PC-9 (cell line): ENCODE data around the gene ZFHX3. TPM values are rescaled to one million over a fixed set of nuclear protein-coding genes. Genes with fewer than 3 reads are reported as not detected.

Experiments
- BruUV-seq: library from RNA; stranded (reverse); fragments of 400-500 nt; replicated peaks from 2 replicates; lab custom pipeline; 2021; lab: Mats Ljungman, UMichigan
- CTCF ChIA-PET: fragments of 300-600 bp; sonication (Branson Sonifier 250); formaldehyde crosslinking; loops from one replicate; lab custom pipeline; 2022; ENCODE audit warnings: antibody characterized with exemption; lab: Charles Lee
- POLR2A ChIA-PET: fragments of 300-600 bp; sonication (Branson Sonifier 250); formaldehyde crosslinking; loops from one replicate; lab custom pipeline; 2022; ENCODE audit warnings: antibody characterized with exemption; ENCODE audit not compliant: unreplicated experiment; lab: Charles Lee
- DNase-seq, 2 experiments: peaks; one replicate each; pipeline versions ENCODE4 v3.0.0 to v3.0.0-alpha.2; 2015 to 2022; ENCODE audit warnings: mixed read lengths in 1 of 2
- H2AFZ ChIP-seq: fragments of 200-600 bp; sonication (generic); 2 replicates; pipeline ENCODE4 v1.8.1; 2017; ENCODE audit warnings: antibody characterized with exemption
- H3F3A ChIP-seq: fragments of 200-600 bp; sonication (generic); 2 replicates; pipeline ENCODE4 v1.8.1; 2017; ENCODE audit warnings: antibody characterized with exemption, mild to moderate bottlenecking, low read depth; ENCODE audit not compliant: insufficient read depth
- H3K27ac ChIP-seq: fragments of 200-600 bp; sonication (generic); 2 replicates; pipeline ENCODE4 v1.6.1; 2016; ENCODE audit warnings: mixed run types
- H3K27me3 ChIP-seq: fragments of 200-600 bp; sonication (generic); 2 replicates; pipeline ENCODE4 v1.6.1; 2016; ENCODE audit warnings: low read depth, mixed run types; ENCODE audit not compliant: insufficient read depth
- H3K36me3 ChIP-seq: fragments of 200-600 bp; sonication (generic); 2 replicates; pipeline ENCODE4 v1.6.1; 2016; ENCODE audit warnings: low read depth, mixed run types
- H3K4me1 ChIP-seq: fragments of 200-600 bp; sonication (generic); replicated peaks from 2 replicates; pipeline ENCODE4 v1.6.1; 2016; ENCODE audit warnings: mixed run types; ENCODE audit not compliant: insufficient read depth
- H3K4me2 ChIP-seq: fragments of 200-600 bp; sonication (generic); 2 replicates; pipeline ENCODE4 v1.6.1; 2017; ENCODE audit warnings: mixed run types
- H3K4me3 ChIP-seq: fragments of 200-600 bp; sonication (generic); 2 replicates; pipeline ENCODE4 v1.6.1; 2016; ENCODE audit warnings: mixed run types
- H3K79me2 ChIP-seq: fragments of 200-600 bp; sonication (generic); 2 replicates; pipeline ENCODE4 v1.6.1; 2017; ENCODE audit warnings: low read depth, mixed run types
- H3K9me2 ChIP-seq: fragments of 200-600 bp; sonication (generic); 2 replicates; pipeline ENCODE4 v1.8.1; 2017; ENCODE audit warnings: mild to moderate bottlenecking; ENCODE audit not compliant: insufficient read depth
- H3K9me3 ChIP-seq: fragments of 200-600 bp; sonication (generic); 2 replicates; pipeline ENCODE4 v1.8.1; 2016; ENCODE audit warnings: low read depth; ENCODE audit not compliant: insufficient read depth
- H4K20me1 ChIP-seq: fragments of 200-600 bp; sonication (generic); 2 replicates; pipeline ENCODE4 v1.8.1; 2017; ENCODE audit not compliant: insufficient read depth
- EZH2 ChIP-seq: fragments of 200-600 bp; sonication (generic); IDR thresholded peaks from 2 replicates; pipeline ENCODE4 v1.8.0; 2017; ENCODE audit warnings: antibody characterized with exemption, low read depth
- intact Hi-C: fragments of 100-400 bp; cut with micrococcal nuclease; formaldehyde crosslinking; loops from one replicate; pipeline ENCODE4 v1.10.0; 2022; ENCODE audit not compliant: unreplicated experiment
- total RNA-seq: library from RNA; stranded (reverse); gene quantifications from 2 replicates; pipeline ENCODE4 v1.2.3, GENCODE V29; 2021
- TF ChIP-seq, protein P1 (sequence below): fragments of 200-600 bp; sonication (generic); conservative IDR thresholded peaks from 2 replicates; pipeline ENCODE4 v1.6.1; 2017; ENCODE audit warnings: mixed run types, antibody characterized with exemption, mild to moderate bottlenecking, moderate library complexity

ZFHX3 gene
- total RNA-seq, 1 experiment from 2014 or later = 23.1 TPM

DNA sequence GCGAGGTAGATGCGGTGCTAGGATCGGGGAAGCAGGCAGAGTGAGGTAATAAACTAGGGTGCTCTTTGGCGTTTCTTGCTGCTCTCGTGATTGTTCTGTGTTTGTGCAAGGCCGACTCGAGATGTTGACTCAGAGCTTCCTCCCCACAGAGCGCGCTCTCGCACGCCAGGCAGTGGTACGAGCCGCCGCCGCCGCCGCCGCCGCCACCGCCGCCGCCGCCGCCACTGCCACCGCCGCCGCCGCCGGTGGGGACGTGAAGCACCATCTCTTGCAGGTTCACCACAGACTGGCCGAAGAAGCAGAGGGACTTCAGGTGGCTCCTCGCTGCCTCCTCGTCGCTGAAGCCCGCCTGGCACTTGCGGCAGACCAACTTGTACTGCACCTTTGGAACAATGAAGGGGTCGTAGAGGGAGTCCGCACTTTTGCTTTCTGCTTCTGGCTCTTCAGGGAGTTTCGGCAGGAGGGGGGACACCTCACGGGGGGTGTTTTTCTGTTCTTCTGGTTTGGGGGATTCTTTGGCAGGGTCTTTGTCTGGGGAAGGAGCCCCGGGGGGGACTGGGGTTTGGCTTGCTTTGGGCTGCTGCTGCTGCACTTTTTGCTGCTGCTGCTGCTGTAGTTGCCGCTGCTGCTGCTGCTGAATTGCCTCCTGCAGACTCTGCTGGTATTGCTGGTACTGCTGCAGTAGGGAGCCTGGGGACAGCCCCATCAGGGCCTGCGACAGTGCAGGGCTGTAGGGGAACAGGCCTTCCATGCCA lies 260.2 kb downstream of the ZFHX3 start:
- TF ChIP-seq EZH2 = no peak
- TF ChIP-seq, protein P1, sequence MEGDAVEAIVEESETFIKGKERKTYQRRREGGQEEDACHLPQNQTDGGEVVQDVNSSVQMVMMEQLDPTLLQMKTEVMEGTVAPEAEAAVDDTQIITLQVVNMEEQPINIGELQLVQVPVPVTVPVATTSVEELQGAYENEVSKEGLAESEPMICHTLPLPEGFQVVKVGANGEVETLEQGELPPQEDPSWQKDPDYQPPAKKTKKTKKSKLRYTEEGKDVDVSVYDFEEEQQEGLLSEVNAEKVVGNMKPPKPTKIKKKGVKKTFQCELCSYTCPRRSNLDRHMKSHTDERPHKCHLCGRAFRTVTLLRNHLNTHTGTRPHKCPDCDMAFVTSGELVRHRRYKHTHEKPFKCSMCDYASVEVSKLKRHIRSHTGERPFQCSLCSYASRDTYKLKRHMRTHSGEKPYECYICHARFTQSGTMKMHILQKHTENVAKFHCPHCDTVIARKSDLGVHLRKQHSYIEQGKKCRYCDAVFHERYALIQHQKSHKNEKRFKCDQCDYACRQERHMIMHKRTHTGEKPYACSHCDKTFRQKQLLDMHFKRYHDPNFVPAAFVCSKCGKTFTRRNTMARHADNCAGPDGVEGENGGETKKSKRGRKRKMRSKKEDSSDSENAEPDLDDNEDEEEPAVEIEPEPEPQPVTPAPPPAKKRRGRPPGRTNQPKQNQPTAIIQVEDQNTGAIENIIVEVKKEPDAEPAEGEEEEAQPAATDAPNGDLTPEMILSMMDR = no peak
- Histone ChIP-seq H3K79me2 (no peaks in the 10 kb centered on the region), H3K27me3 (no peaks in the 10 kb centered on the region), H3K36me3 (no peaks in the 10 kb centered on the region), H3K9me3 (no peaks in the 10 kb centered on the region), H3K9me2 (no peaks in the 10 kb centered on the region), H2AFZ (no peak overlapping the region), H3K4me2 (no peak overlapping the region), H3K27ac (no peak overlapping the region), H4K20me1 (no peaks in the 10 kb centered on the region; the same call in 1 of the 2 replicates), H3K4me1 (no peaks in the 10 kb centered on the region), H3K4me3 (no peak overlapping the region), H3F3A (0 out of 2 replicates have a peak, but pooled peaks cover 2% of the 10 kb centered on the region)
- BruUV-seq = no TSS peak
- ChIA-PET CTCF (no interaction called here), POLR2A (no interaction called here)
- no peak for DNase-seq
- intact Hi-C loops = no loop called here

GRCh38 chr16:72787130-72787513 lies 260.8 kb downstream of the ZFHX3 start:
- H2AFZ ChIP-seq = no peak overlapping the region
- no peak for TF ChIP-seq EZH2
- TF ChIP-seq, protein P1 = no peak
- BruUV-seq = no TSS peak
- no peak overlapping the region for H3K4me3 ChIP-seq
- H3F3A ChIP-seq = 0 out of 2 replicates have a peak, but pooled peaks cover 2% of the 10 kb centered on the region
- ChIA-PET CTCF (no interaction called here), POLR2A (no interaction called here)
- DNase-seq = no peak
- no peaks in the 10 kb centered on the region; the same call in 1 of the 2 replicates for H4K20me1 ChIP-seq
- no peak overlapping the region for H3K27ac ChIP-seq
- H3K36me3 ChIP-seq = no peaks in the 10 kb centered on the region
- no peaks in the 10 kb centered on the region for H3K9me3 ChIP-seq
- H3K4me2 ChIP-seq = no peak overlapping the region
- no peaks in the 10 kb centered on the region for H3K79me2 ChIP-seq
- no peaks in the 10 kb centered on the region for H3K27me3 ChIP-seq
- intact Hi-C loops = no loop called here
- no peaks in the 10 kb centered on the region for H3K4me1 ChIP-seq
- H3K9me2 ChIP-seq = no peaks in the 10 kb centered on the region

DNA sequence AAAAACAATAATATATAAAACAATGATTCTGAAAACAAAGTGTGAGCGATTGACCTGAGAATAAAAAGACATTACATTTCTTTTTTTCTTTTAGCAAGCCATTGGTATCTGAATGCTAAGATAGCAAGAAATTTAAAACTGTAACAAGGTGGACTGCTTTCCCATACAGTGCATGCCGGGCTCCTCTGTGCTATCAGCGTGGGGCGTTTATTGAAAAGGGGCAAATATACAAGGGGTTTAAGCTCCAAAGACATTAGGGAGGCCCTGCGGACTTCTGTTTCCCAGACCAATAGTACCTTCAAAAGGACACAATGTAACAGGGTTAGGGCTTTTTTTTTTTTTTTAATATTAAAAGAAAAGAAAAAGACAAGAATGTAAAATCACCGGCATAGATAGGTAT lies 261.3 kb downstream of the ZFHX3 start:
- Histone ChIP-seq H3K4me2 (no peak overlapping the region), H3K27ac (no peak overlapping the region), H3K4me1 (no peaks in the 10 kb centered on the region), H3K79me2 (no peaks in the 10 kb centered on the region), H3F3A (0 out of 2 replicates have a peak, but pooled peaks cover 2% of the 10 kb centered on the region), H3K9me3 (no peaks in the 10 kb centered on the region), H3K4me3 (no peak overlapping the region), H3K36me3 (no peaks in the 10 kb centered on the region), H4K20me1 (no peaks in the 10 kb centered on the region; the same call in 1 of the 2 replicates), H3K27me3 (no peaks in the 10 kb centered on the region), H2AFZ (no peak overlapping the region), H3K9me2 (no peaks in the 10 kb centered on the region)
- POLR2A ChIA-PET = no interaction called here
- BruUV-seq = no TSS peak
- no peak for TF ChIP-seq EZH2
- TF ChIP-seq, protein P1 = no peak
- CTCF ChIA-PET = interaction anchor here (0.7 kb wide), 1 partner anchor 176 kb away, joined by 9 read pairs; no protein-coding TSS in a partner anchor
- intact Hi-C loops = no loop called here
- DNase-seq = no peak
